ENCODE data around the gene CXCL14. TPM values are rescaled to one million over a fixed set of nuclear protein-coding genes. Genes with fewer than 3 reads are reported as not detected.

The CXCL14 gene
- total and polyA plus RNA-seq, 2 of the 4 experiments (the other 2 are of a cell fraction), result not detected

DNA sequence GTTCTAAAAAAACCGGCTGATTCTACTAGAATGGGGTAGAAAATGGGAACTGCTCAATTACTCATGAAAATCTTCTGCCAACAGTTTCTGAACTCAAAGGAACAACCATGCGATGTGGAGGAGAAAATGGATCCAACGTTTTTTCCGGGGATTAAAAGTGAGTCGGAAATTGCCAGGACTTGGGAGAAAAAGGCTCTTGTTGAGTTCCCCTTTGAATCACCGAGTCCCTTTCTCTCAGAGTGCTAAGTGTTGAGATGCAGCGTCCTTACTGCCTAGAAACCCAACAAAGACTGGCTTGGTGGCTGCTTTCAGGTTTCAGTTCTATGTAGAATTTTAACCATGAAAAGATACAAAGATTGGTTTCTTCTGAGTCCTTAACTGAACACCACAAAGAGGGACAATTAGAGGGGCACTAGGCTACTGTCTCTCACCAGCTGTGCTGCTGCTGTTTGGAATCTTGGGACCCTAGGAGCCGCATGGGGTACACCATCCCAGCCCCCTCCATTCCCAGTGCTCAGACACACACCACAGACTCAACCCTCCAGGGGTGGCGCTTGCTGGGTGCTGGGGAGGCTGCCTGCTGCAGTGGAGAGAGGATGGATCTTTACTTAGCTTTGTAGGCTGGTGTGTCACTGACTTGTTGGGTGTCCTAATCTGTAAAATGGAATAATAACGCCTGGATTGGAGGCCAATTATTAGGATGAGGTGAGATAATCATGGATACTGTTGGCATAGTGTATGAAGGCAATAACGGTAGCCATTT, 21.5 kb downstream of the CXCL14 start:
- Histone ChIP-seq H3K79me1 (ENCODE audit: low read depth in 1 of 2, low read length in 2 of 2) (no peaks in the 10 kb centered on the region), H2AFZ (replicated peaks; ENCODE audit: low read length, poor library complexity) (no peak overlapping the region), H3K4me3 (ENCODE audit: insufficient read depth, low read depth, low read length) (no peak overlapping the region), H3K23ac (ENCODE audit: low read depth, low read length) (no peak overlapping the region), H2BK120ac (ENCODE audit: low read depth, low read length) (no peak overlapping the region), H4K5ac (ENCODE audit: low read depth, low read length) (no peak overlapping the region), H3K4me2 (ENCODE audit: low read depth, low read length) (no peak overlapping the region), H3K9me1 (ENCODE audit: insufficient read depth, low read length) (no peaks in the 10 kb centered on the region), H4K8ac (ENCODE audit: low read depth in 2 of 2, low read length in 2 of 2) (no peak overlapping the region), H2AK9ac (replicated peaks; ENCODE audit: low read depth, low read length, poor library complexity) (no peak overlapping the region), H3K36me3 (ENCODE audit: control insufficient read depth, insufficient read depth, low read length) (no peaks in the 10 kb centered on the region), H2AK5ac (ENCODE audit: low read depth, low read length) (no peak overlapping the region), H3K18ac (ENCODE audit: low read depth, low read length) (no peak overlapping the region), H4K20me1 (ENCODE audit: insufficient read depth, low read length) (no peaks in the 10 kb centered on the region), H2BK15ac (ENCODE audit: low read depth, low read length) (no peak overlapping the region), H3K14ac (replicated peaks; ENCODE audit: low read depth, low read length) (no peak overlapping the region), H2BK5ac (ENCODE audit: low read depth, low read length, poor library complexity, severe bottlenecking) (no peak overlapping the region), H3K9ac (ENCODE audit: low read depth, low read length) (no peak overlapping the region), H4K91ac (ENCODE audit: insufficient read depth, low read depth, low read length) (no peak overlapping the region), H3K27ac (ENCODE audit: insufficient read depth, low read length) (no peak overlapping the region), H3K4ac (ENCODE audit: low read depth, low read length) (no peak overlapping the region), H3K4me1 (ENCODE audit: control insufficient read depth, insufficient read depth, low read length) (no peaks in the 10 kb centered on the region), H3K27me3 (ENCODE audit: control insufficient read depth, insufficient read depth, low read length) (peaks cover 24% of the 10 kb centered on the region), H3K56ac (ENCODE audit: extremely low read depth, insufficient read depth, low read length) (no peak overlapping the region), H2BK20ac (ENCODE audit: low read depth, low read length) (no peak overlapping the region), H3K9me3 (ENCODE audit: control insufficient read depth, insufficient read depth, low read length) (no peaks in the 10 kb centered on the region)
- DNase-seq (no peak), ATAC-seq (ENCODE audit: low read depth) (no peak)
- ChIA-PET POLR2A (ENCODE audit: unreplicated experiment) (no interaction called here), CTCF (interaction anchor here (1.3 kb wide), 1 partner anchor 91 kb away, joined by 4 read pairs; no protein-coding TSS in a partner anchor)
- dilution Hi-C loops (cut with HindIII; ENCODE audit: low sequenced_read_pairs, unreplicated experiment) (loop anchor here (25.0 kb wide), 1 partner anchor 95 kb away; the partner anchor contains the start of gene TIFAB), intact Hi-C loops (cut with micrococcal nuclease) (loop anchor here (10.0 kb wide), 1 partner anchor 202 kb away; no protein-coding TSS in a partner anchor), in situ Hi-C loops (cut with MboI; ENCODE audit: low sequenced_read_pairs) (loop anchor here (25.0 kb wide), 1 partner anchor 655 kb away; no protein-coding TSS in a partner anchor)
- 20% methylated on average over 1 of the region's 11 CpGs; no CpG with 5 or more reads in 1 of the 2 experiments for WGBS, 2 experiments (ENCODE audit: extremely low coverage in 2 of 2, insufficient read length in 1 of 2)
- TF ChIP-seq FOS (IDR thresholded peaks at IDR 0.05; ENCODE audit: low read depth, low read length), result no peak
- TF ChIP-seq MXI1 (IDR thresholded peaks at IDR 0.05; ENCODE audit: borderline replicate concordance, low read depth, low read length), result no peak
- TF ChIP-seq POLR2A (IDR thresholded peaks at IDR 0.05; ENCODE audit: low read depth, low read length), result no peak
- TF ChIP-seq MAZ (IDR thresholded peaks at IDR 0.05; ENCODE audit: borderline replicate concordance, low read depth, low read length), result no peak
- no peak for TF ChIP-seq CHD1 (IDR thresholded peaks at IDR 0.05; ENCODE audit: low read depth, low read length)
- no peak for TF ChIP-seq BHLHE40 (IDR thresholded peaks at IDR 0.05; ENCODE audit: low read depth, low read length)
- TF ChIP-seq, protein P1, sequence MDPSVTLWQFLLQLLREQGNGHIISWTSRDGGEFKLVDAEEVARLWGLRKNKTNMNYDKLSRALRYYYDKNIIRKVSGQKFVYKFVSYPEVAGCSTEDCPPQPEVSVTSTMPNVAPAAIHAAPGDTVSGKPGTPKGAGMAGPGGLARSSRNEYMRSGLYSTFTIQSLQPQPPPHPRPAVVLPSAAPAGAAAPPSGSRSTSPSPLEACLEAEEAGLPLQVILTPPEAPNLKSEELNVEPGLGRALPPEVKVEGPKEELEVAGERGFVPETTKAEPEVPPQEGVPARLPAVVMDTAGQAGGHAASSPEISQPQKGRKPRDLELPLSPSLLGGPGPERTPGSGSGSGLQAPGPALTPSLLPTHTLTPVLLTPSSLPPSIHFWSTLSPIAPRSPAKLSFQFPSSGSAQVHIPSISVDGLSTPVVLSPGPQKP (IDR thresholded peaks at IDR 0.05; ENCODE audit: borderline replicate concordance, low read depth, low read length), result no peak
- TF ChIP-seq MAFK (IDR thresholded peaks at IDR 0.05; ENCODE audit: low read depth, low read length), result no peak
- TF ChIP-seq SMC3 (IDR thresholded peaks at IDR 0.05; ENCODE audit: low read depth, low read length), result no peak
- no peak for TF ChIP-seq RAD21 (IDR thresholded peaks at IDR 0.05; ENCODE audit: low read length)
- TF ChIP-seq CEBPB (IDR thresholded peaks at IDR 0.05; ENCODE audit: low read depth, low read length), result no peak
- TF ChIP-seq, protein P2, sequence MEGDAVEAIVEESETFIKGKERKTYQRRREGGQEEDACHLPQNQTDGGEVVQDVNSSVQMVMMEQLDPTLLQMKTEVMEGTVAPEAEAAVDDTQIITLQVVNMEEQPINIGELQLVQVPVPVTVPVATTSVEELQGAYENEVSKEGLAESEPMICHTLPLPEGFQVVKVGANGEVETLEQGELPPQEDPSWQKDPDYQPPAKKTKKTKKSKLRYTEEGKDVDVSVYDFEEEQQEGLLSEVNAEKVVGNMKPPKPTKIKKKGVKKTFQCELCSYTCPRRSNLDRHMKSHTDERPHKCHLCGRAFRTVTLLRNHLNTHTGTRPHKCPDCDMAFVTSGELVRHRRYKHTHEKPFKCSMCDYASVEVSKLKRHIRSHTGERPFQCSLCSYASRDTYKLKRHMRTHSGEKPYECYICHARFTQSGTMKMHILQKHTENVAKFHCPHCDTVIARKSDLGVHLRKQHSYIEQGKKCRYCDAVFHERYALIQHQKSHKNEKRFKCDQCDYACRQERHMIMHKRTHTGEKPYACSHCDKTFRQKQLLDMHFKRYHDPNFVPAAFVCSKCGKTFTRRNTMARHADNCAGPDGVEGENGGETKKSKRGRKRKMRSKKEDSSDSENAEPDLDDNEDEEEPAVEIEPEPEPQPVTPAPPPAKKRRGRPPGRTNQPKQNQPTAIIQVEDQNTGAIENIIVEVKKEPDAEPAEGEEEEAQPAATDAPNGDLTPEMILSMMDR (conservative IDR thresholded peaks at IDR 0.05; ENCODE audit: low read depth, low read length), result no peak
- TF ChIP-seq, protein P3, sequence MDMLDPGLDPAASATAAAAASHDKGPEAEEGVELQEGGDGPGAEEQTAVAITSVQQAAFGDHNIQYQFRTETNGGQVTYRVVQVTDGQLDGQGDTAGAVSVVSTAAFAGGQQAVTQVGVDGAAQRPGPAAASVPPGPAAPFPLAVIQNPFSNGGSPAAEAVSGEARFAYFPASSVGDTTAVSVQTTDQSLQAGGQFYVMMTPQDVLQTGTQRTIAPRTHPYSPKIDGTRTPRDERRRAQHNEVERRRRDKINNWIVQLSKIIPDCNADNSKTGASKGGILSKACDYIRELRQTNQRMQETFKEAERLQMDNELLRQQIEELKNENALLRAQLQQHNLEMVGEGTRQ (IDR thresholded peaks at IDR 0.05; ENCODE audit: low read depth, low read length), result no peak
- TF ChIP-seq RCOR1 (IDR thresholded peaks at IDR 0.05; ENCODE audit: insufficient replicate concordance, low read length), result no peak
- no TSS peak for BruUV-seq (replicated peaks)

Data from IMR-90 (cell line).